ENCODE results near the gene GTF3C5. TPM values are rescaled to one million over a fixed set of nuclear protein-coding genes. Genes with fewer than 3 reads are reported as not detected.
"Not testable (repeated sequence)": the region's sequence is repeated elsewhere in the genome, so short reads cannot be mapped to it uniquely, and the experiment has no call there.

The GTF3C5 gene
- total RNA-seq, 1 donor from 2014 or later = 72.7 TPM

DNA sequence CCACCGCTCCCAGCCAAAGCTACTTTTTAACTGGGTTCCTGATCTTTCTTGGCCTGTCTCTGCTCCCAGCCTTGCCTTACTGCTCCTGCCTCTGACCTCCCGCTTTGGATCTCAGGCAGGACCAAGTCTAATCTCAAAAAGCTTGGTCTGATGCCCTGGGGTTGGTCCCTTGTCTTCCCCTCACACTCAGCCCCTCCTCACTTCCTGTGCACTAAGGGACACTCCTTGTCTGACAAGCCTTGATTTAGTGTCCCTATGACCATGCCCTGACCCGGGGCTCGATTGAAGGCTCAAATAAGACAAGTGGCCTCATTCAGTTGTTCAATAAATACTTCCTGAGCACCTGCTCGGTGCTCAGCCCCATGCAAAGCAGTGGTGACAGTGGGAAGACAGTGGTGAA, 3.7 kb upstream of the GTF3C5 start:
- DNase-seq (ENCODE audit: extremely low read depth, low read depth, low spot score) = no peak

DNA sequence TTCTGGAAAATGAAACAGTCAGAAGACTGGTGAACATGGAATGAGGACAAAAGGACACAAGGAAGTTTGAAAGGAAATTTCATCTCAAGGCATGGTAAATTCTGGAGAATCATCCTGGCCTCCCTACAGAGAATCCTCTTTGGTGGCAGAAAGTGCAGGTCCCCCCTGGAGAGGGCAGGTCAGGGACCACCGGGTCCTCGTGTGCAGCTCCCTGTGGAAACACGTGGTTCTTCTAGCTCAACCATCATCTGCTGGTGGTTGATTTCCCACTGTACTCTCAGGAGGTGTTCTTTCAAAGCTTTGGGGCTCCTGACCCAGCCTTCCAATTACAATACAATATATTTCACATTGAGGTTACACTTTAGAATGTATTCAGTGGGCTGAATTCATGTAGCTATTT, 2.6 kb upstream of the GTF3C5 start:
- no peak for DNase-seq (ENCODE audit: extremely low read depth, low read depth, low spot score)

DNA sequence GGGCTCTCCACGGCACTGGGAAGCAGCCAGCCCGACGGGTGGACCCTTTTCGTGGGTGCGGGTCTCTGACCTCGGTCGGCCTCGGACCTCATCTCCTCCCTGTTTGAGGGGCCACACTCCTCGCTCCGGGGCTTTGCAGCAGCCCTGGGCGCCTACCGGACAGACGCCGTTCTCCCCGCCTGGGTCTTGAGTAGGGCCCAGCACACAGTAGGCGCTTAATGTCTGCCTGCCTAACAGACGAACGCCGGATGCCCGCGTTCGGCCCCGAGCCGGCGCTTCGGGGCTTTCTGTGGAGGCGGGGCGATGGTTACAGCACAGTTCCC, 842 bp upstream of the GTF3C5 start:
- no peak for DNase-seq (ENCODE audit: extremely low read depth, low read depth, low spot score)

DNA sequence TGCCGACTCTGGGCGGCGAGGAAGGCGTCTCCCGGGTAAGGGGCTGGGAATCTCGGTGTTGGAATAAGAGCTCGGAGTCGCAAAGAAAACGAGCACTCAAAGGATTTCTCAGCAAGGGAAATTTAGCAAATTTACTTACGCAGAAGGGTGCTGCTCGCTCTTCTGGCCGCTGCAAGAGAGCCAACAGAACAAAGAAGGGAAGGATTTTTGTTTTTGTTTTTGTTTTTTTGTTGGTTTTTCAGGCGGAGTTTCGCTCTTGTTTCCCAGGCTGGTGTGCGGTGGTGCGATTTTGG, 279 bp downstream of the GTF3C5 start:
- no peak for DNase-seq (ENCODE audit: extremely low read depth, low read depth, low spot score)

DNA sequence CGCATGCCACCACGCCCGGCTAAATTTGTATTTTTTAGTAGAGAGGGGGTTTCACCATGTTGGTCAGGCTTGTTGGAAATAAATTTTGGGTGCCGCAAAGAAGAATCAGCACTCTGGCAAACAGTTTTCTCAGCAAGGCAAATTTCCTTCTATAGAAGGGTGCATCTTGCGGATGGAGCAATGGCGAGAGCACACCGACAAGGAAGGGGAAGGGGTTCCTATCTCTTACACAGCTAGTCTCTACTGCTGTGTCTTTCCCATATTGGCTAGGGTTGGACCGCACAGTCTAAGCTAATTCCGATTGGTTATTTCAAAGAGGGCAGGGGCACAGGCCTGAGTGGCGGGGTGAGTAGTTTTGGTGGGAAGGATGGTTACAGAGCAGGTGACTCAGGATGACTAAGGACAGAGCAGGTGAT, 707 bp downstream of the GTF3C5 start:
- no peak for DNase-seq (ENCODE audit: extremely low read depth, low read depth, low spot score)

DNA sequence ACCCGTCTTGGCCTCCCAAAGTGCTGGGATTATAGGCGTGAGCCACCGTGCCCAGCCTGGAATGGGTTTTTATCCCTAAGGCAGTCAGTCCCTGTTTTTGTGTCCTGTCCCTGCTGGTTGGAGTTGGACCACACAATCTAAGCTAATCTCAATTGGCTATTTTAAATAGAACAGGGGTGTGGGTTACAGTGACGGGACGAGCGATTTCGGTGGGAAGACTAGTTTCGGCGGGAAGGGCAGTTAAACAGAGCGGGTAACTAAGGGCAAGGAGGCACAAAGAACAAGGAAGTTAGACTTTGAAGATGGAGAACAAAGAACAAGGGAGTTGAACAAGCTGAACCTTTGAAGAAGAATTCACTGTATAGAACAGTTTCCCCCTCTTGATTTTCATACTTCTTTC, 1.4 kb downstream of the GTF3C5 start:
- DNase-seq (ENCODE audit: extremely low read depth, low read depth, low spot score) = no peak

DNA sequence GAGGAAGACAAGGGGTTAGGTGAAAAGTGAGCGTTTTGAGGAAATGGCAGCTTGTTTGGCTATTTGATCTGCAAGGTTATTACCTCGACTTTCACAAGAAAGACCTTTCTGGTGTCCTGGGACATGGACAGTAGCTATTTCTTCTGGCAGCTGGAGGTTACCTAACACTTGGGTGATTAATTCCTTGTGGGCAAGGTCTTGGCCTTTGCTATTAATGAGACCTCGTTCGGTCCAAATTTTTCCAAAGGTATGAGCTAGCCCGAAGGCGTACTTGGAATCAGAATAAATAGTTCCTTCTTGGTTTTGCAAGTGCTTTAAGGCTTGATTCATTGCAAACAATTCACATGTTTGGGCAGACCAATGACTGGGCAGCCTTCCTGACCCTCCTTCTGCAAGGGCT, 4.9 kb downstream of the GTF3C5 start:
- DNase-seq (ENCODE audit: extremely low read depth, low read depth, low spot score) = no peak

DNA sequence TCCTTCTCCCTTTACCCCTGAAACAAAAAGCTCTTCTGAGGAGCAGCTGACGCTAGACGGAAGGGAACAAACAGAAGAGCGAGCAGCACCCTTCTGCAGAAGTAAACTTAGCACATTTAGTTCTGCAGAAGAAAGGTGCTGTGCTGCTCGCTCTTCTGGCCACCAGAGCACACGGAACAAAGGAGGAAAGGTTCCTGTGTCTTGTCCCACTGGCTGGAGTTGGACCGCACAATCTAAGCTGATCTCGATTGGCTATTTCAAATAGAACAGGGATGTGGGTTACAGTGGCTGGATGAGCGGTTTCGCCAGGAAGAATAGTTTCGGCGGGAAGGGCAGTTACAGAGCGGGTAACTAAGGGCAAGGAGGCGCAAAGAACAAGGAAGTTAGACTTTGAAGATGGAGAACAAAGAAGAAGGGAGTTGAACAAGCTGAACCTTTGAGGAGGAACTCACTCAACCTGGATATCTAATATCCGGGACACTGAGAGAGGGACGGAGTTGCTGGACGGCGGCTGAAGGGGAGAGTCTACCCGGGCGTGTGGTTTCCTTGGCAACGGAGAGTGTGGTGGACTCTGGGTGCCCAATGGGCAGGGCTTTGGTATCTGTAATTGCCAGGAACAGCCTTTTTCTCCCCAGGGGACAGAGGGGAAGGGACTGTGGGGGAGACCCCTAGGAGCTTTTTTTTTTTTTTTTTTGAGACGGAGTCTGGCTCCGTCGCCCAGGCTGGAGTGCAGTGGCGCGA, 7.1 kb downstream of the GTF3C5 start:
- DNase-seq (ENCODE audit: extremely low read depth, low read depth, low spot score) = no peak

DNA sequence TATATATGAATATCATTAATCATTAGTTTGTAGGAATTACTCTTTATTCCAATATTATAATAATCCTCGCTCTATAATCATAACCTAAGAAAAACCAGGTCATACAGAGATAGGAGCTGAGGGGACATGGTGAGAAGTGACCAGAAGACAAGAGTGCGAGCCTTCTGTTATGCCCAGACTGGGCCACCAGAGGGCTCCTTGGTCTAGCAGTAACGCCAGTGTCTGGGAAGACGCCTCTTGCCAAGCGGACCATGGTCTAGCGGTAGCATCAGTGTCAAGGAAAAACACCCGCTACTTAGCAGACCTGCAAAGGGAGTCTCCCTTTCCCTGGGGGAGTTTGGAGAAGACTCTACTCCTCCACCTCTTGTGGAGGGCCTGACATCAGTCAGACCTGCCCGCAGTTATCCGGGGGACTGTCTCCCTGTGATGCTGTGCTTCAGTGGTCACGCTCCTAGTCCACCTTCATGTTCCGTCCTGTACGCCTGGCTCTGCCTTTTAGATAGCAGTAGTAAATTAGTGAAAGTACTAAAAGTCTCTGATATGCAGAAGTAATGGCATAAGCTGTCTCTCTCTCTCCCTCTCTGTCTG, 10.2 kb downstream of the GTF3C5 start:
- DNase-seq (ENCODE audit: extremely low read depth, low read depth, low spot score) = not testable (repeated sequence)

DNA sequence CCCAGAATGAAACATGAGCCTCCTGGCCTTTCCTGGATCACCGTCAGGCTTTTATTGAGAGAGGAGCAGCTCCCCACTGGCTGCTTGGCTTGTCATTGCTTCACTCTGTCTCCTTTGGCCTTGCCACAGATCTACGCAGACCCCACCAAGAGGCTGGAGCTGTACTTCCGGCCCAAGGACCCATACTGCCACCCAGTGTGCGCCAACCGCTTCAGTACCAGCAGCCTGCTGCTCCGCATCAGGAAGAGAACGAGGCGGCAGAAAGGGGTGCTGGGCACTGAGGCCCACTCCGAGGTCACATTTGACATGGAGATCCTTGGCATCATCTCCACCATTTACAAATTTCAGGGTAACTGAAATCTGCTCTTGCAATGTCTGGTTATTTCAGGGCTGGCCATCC, 11.2 kb downstream of the GTF3C5 start:
- DNase-seq (ENCODE audit: extremely low read depth, low read depth, low spot score) = no peak

DNA sequence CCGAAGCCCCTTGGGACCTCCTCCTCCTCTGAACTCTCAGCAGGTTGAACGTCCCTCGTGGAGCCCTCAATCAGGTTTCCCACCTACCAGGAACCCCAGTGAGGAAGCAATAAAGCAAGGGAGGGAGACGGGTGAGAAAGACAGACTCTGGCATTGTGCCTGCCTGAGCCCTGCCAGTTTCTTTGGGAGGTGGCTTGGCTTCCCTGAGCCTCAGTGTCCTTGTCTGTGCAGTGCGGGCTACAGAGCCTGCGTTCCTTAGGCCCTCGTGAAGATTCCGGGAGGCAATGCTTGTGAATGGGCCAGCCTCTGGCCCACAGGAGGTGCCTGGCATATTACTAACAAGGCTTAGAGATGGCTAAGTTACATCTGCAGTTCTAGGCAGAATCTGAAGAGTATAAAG, 11.9 kb downstream of the GTF3C5 start:
- no peak for DNase-seq (ENCODE audit: extremely low read depth, low read depth, low spot score)

DNA sequence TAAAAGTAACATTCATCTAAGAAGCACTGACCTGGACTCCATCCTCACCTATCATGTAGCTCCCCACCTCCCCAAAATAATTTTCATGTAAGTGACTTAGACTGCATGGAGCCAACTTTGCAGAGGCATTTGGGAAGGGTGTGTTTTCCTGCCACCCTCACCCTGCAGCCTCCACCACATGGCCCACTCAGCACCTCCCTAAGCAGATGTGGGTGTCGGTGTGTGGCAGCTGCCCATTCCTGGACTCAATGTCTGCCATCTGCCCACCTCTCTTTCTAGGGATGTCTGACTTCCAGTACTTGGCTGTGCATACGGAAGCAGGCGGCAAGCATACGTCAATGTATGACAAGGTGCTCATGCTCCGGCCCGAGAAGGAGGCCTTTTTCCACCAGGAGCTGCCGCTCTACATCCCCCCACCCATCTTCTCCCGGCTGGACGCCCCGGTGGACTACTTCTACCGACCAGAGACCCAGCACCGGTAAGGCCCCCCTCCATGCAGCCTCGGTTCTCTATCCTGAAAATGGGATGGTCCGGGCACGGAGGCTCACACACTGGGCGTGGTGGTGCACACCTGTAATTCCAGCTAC, 12.7 kb downstream of the GTF3C5 start:
- DNase-seq (ENCODE audit: extremely low read depth, low read depth, low spot score) = no peak

DNA sequence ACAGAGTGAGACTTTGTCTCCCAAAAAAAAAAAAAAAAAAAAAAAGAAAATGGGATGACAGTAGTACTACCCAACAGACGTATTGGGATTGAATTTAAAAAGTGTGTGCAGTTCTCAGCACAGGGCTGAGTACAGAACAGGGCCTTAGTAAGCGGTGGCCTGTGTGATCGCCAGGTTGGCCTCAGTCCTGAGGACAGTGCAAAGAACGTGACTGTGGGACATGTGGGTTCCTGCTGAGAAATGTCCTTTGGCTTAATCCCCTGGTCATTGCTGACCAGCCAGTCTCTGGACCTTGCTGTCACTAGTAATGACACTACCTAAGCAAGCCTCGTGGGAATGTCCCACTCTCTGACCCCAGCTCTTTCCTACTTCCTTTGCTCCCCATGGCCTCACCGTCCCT, 13.3 kb downstream of the GTF3C5 start:
- no peak for DNase-seq (ENCODE audit: extremely low read depth, low read depth, low spot score)

DNA sequence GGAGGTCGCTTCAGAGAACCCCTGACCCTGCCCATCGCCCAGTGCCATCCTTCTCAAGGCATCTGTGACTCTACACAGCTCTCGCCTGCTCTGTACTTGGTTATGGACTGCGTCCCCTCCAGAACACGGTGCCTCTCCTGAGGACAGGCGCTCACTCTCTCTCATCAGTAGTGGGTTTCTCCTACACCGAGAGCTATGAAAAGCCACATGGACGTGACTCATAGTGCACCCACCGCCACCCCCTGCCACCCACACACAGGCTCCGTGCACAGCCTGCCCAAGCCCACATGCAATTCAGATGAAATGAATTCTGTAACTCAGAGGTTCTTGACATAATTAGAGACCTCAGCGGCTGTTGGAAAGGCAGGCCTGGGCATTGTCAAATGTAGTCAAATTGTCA, 13.9 kb downstream of the GTF3C5 start:
- no peak for DNase-seq (ENCODE audit: extremely low read depth, low read depth, low spot score)

DNA sequence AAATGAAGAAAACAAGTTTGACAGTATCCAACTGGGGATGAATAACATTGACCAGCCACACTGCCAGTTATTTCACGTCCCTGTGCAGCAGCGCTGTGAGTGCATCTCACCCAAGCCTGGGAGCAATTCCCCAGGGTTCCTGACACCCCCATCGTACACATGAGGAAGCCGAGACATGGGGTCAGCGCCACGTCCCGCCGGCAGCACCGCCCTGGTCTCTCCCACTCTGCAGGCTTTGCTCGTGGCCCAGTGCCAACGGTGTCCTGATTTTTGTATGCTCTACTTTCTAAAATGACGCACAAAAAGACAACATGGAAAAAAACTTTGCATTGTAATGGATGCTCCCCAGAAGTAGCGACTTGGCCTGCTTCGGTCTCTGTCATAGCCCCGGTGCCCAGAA, 14.3 kb downstream of the GTF3C5 start:
- no peak for DNase-seq (ENCODE audit: extremely low read depth, low read depth, low spot score)

DNA sequence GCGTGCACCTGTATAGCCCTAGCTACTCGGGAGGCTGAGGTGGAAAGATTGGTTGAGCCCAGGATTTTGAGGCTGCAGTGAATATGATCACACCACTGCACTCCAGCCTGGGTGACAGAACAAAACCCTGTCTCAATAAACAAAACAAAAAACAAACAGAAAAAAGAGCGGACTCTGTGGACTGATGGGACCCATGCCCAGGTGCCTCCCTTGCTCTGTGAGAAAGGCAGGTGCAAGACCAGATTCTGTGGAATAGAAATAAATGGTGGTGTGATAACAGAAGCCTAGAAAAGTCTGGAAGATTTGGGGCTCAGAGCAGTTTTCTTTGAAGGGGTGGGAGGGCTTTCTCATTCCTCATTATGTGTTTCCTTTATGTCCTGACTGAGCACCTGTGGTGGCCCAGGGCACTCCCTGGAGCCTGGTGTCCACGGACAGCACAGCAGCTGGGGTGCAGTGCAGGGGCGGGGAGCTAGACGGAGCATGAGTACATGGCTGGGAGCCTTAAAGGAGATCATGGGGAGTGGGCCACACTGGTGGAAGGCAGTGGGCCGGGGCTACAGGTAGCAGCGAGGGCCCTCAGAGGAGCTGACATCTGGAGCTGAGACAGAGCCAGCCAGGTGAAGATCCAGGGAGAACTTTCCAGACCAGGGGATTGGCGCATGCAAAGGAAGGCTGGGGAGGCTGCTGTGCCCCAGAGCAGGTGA, 15.6 kb downstream of the GTF3C5 start:
- no peak for DNase-seq (ENCODE audit: extremely low read depth, low read depth, low spot score)

DNA sequence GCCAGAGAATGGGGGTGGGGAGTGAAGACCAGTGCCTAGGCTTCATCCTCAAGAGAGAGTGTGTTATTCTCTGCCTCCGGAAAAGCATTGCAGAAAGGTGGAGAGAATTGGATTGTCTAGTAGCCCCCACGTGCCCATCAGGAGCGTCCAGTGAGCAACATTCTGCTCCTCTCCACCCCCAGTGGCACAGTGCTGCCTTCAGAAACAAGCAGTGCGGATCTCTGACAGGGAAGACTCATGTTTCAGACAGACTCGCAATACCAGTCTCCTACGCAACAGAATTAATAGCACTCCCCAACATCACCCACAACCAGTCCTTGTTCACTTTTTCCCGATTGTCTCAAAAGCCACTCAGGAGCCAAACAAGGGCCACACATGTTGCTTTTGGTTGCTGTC, 16.1 kb downstream of the GTF3C5 start:
- no peak for DNase-seq (ENCODE audit: extremely low read depth, low read depth, low spot score)

DNA sequence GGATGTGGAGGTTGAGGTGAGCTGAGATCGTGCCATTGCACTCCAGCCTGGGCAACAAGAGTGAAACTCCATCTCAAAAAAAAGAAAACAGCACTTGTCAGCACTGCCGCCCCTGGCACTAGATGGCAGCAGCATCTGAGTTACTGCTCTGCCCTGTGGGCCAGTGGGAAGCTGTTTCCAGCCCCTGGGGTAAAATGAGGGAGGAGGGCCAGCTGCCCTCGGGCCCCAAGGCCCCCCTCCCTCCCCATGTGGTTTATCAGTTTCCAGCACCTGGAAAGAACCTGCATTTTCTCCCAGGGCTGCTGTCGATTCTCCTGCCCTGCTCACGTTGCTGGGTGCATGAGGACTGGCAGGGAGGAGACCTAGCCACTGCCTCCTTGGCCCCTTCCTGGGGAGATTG, 17.8 kb downstream of the GTF3C5 start:
- no peak for DNase-seq (ENCODE audit: extremely low read depth, low read depth, low spot score)

DNA sequence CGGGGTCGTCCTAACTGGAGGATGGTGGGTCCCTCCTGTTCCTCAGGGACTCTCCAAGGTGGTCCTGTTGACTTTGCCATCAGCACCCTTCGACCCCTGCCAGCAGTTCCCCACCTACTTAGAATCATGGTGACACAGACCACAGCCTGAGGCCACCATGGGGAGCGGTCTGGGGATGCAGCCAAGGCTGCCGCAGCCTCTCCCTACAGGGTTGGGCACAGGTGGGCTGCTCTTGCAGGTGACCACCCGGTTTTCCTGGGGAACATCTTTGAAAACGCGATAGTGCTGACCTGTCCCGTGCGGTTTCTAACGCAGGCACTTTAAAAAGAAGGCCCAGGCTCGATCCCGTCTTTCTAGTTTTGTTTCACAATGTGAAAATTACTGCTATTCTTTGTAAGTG, 18.2 kb downstream of the GTF3C5 start:
- DNase-seq (ENCODE audit: extremely low read depth, low read depth, low spot score) = no peak

DNA sequence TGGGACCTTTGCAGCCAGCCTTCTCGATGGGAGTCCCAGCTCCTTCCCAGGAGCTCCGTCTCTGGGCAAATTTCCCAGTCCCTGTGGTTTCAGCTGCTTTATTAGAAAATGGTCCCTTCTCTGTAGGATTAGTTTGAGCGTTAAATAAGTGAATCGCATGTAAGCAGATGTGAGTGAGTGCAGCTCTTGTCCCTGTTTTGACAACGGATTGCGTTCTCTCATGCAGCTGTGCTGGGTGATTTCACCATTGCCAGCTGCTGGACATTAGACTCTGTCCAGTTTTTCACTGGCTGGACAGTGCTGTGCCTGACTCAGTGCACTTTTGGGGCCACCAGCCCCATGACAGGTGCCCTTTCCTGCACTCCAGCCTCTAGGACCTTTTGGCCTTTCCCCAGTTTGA, 19.3 kb downstream of the GTF3C5 start:
- no peak for DNase-seq (ENCODE audit: extremely low read depth, low read depth, low spot score)

DNA sequence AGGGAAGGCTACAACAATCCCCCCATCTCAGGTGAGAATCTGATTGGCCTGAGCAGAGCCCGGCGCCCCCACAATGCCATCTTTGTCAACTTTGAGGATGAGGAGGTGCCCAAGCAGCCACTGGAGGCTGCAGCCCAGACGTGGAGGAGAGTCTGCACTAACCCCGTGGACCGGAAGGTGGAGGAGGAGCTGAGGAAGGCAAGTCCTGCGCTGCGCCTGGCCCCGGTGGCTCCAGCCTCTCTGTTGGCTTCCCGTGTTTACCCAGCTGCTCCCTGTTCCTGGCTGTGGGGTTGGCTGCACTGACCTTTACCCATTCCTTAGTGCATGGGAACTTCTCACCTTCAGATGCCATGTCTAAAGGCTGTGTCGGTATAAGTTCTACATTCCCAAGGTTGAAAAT, 20.0 kb downstream of the GTF3C5 start:
- no peak for DNase-seq (ENCODE audit: extremely low read depth, low read depth, low spot score)

DNA sequence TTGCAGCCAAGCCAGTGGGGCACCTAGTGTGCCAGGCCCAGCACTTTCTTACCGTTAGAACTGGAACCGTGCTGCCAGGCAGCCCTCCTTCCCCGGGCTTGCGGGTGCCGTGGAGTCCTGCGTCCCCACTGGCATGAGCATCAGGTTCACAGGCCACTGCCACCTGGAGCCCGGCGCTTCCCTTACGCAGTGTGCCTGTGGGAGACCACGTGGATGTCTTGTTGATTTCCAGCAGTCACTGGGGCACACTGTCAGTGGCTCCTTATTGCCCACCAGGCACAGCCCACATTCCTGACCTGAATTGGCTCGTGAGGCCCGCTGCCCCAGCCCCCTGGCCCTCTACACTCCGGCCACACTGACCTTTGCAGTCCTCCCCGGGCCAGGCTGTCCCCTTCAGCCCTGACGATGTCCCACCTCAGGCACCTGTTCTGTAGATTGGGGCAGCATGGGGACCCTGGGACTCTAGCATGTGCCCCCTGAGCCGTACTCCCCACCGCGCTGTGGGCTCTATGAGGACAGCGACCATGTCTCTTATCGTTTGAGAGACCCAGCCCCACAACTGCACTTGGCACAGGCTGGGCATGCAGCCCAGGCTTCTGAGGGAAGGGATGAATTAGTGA, 20.6 kb downstream of the GTF3C5 start:
- DNase-seq (ENCODE audit: extremely low read depth, low read depth, low spot score) = no peak
